T-helper 2 cell treated with Interferon-gamma antibody and Interleukin-4, amounts not matched to agents 5 μg/mL and 100 μg/mL, for 36 hours (primary cell): Measurements from ENCODE around the gene AMN.
A peak's percentile ranks its signal among the peaks of the same experiment; 100 is the strongest.

Source experiments
- DNase-seq: peaks from one replicate; pipeline ENCODE4 v3.0.0; 2021; ENCODE audit warnings: low spot score
- H3K27ac Mint-ChIP-seq: one replicate; pipeline ENCODE4 v1.8.0; 2021; ENCODE audit warnings: mild to moderate bottlenecking, mixed read lengths
- H3K27me3 Mint-ChIP-seq: one replicate; pipeline ENCODE4 v1.8.0; 2021; ENCODE audit warnings: low read depth, mixed read lengths
- H3K36me3 Mint-ChIP-seq: one replicate; pipeline ENCODE4 v1.8.0; 2021; ENCODE audit warnings: low read depth, mixed read lengths
- H3K4me1 Mint-ChIP-seq: one replicate; pipeline ENCODE4 v1.8.0; 2021; ENCODE audit warnings: low read depth, mixed read lengths
- H3K4me3 Mint-ChIP-seq: one replicate; pipeline ENCODE4 v1.8.0; 2022; ENCODE audit warnings: mild to moderate bottlenecking, moderate library complexity, mixed read lengths
- H3K9me3 Mint-ChIP-seq: one replicate; pipeline ENCODE4 v1.8.0; 2021; ENCODE audit warnings: mixed read lengths

Gene AMN

GRCh38 chr14:102913341-102914211 is 8.9 kb upstream of the AMN start:
- Mint-ChIP-seq H3K9me3 (no peaks in the 10 kb centered on the region), H3K36me3 (no peaks in the 10 kb centered on the region), H3K4me1 (no peaks in the 10 kb centered on the region), H3K27me3 (no peaks in the 10 kb centered on the region), H3K4me3 (no peak overlapping the region), H3K27ac (no peak overlapping the region)
- DNase-seq = no peak

GRCh38 chr14:102914474-102915291 is 7.8 kb upstream of the AMN start:
- no peak overlapping the region for H3K4me3 Mint-ChIP-seq
- no peaks in the 10 kb centered on the region for H3K4me1 Mint-ChIP-seq
- H3K27ac Mint-ChIP-seq = no peak overlapping the region
- no peak for DNase-seq
- no peaks in the 10 kb centered on the region for H3K27me3 Mint-ChIP-seq
- no peaks in the 10 kb centered on the region for H3K9me3 Mint-ChIP-seq
- H3K36me3 Mint-ChIP-seq = no peaks in the 10 kb centered on the region

- peak overlapping the region; percentile 27 for H3K27ac Mint-ChIP-seq
These were observed 7.0 kb upstream of the AMN start for GRCh38 chr14:102915292-102916110.

GRCh38 chr14:102916347-102917055 is 6.0 kb upstream of the AMN start:
- Mint-ChIP-seq H3K27me3 (no peaks in the 10 kb centered on the region), H3K9me3 (no peaks in the 10 kb centered on the region), H3K27ac (no peak overlapping the region), H3K4me3 (no peak overlapping the region), H3K36me3 (no peaks in the 10 kb centered on the region), H3K4me1 (no peaks in the 10 kb centered on the region)
- DNase-seq = no peak

More at GRCh38 chr14:102915292-102916110, 7.0 kb upstream of the AMN start:
- H3K36me3 Mint-ChIP-seq = no peaks in the 10 kb centered on the region
- H3K4me1 Mint-ChIP-seq = no peaks in the 10 kb centered on the region
- no peaks in the 10 kb centered on the region for H3K27me3 Mint-ChIP-seq
- no peaks in the 10 kb centered on the region for H3K9me3 Mint-ChIP-seq
- no peak for DNase-seq
- no peak overlapping the region for H3K4me3 Mint-ChIP-seq

GRCh38 chr14:102917056-102917385 is 5.4 kb upstream of the AMN start:
- Mint-ChIP-seq H3K27ac (peak overlapping the region; percentile 65), H3K4me3 (no peak overlapping the region), H3K9me3 (no peaks in the 10 kb centered on the region), H3K36me3 (no peaks in the 10 kb centered on the region), H3K27me3 (no peaks in the 10 kb centered on the region), H3K4me1 (no peaks in the 10 kb centered on the region)
- no peak for DNase-seq

GRCh38 chr14:102917469-102918211 is 4.8 kb upstream of the AMN start:
- no peak overlapping the region for H3K4me3 Mint-ChIP-seq
- H3K4me1 Mint-ChIP-seq = no peaks in the 10 kb centered on the region
- peaks cover under 1% of the 10 kb centered on the region for H3K27me3 Mint-ChIP-seq
- H3K9me3 Mint-ChIP-seq = no peaks in the 10 kb centered on the region
- no peaks in the 10 kb centered on the region for H3K36me3 Mint-ChIP-seq
- DNase-seq = peak; percentile 33
- H3K27ac Mint-ChIP-seq = peak overlapping the region; percentile 65

GRCh38 chr14:102918438-102918837 is 4.0 kb upstream of the AMN start:
- Mint-ChIP-seq H3K4me3 (no peak overlapping the region), H3K4me1 (peaks cover 2% of the 10 kb centered on the region), H3K27me3 (peaks cover 4% of the 10 kb centered on the region), H3K36me3 (no peaks in the 10 kb centered on the region), H3K9me3 (no peaks in the 10 kb centered on the region), H3K27ac (no peak overlapping the region)
- DNase-seq = no peak

- Mint-ChIP-seq H3K27me3 (peaks cover 12% of the 10 kb centered on the region), H3K4me1 (peaks cover 2% of the 10 kb centered on the region), H3K4me3 (no peak overlapping the region), H3K9me3 (no peaks in the 10 kb centered on the region), H3K36me3 (no peaks in the 10 kb centered on the region), H3K27ac (no peak overlapping the region)
- no peak for DNase-seq
These were observed 2.0 kb upstream of the AMN start for GRCh38 chr14:102920273-102920997.

- H3K27ac Mint-ChIP-seq = no peak overlapping the region
- H3K9me3 Mint-ChIP-seq = no peaks in the 10 kb centered on the region
- no peaks in the 10 kb centered on the region for H3K36me3 Mint-ChIP-seq
- peaks cover 17% of the 10 kb centered on the region for H3K27me3 Mint-ChIP-seq
- peaks cover 2% of the 10 kb centered on the region for H3K4me1 Mint-ChIP-seq
- DNase-seq = no peak
- H3K4me3 Mint-ChIP-seq = no peak overlapping the region
These were observed 1.5 kb upstream of the AMN start for GRCh38 chr14:102920998-102921304.

- no peak overlapping the region for H3K27ac Mint-ChIP-seq
- H3K4me1 Mint-ChIP-seq = peaks cover 2% of the 10 kb centered on the region
- H3K4me3 Mint-ChIP-seq = peak overlapping the region; percentile 44
- no peaks in the 10 kb centered on the region for H3K36me3 Mint-ChIP-seq
- DNase-seq = no peak
- peaks cover 30% of the 10 kb centered on the region for H3K27me3 Mint-ChIP-seq
- no peaks in the 10 kb centered on the region for H3K9me3 Mint-ChIP-seq
These were observed 900 bp downstream of the AMN start for GRCh38 chr14:102923201-102923924.

- Mint-ChIP-seq H3K27ac (no peak overlapping the region), H3K27me3 (peaks cover 34% of the 10 kb centered on the region), H3K36me3 (no peaks in the 10 kb centered on the region), H3K4me3 (no peak overlapping the region), H3K9me3 (no peaks in the 10 kb centered on the region), H3K4me1 (peaks cover 3% of the 10 kb centered on the region)
- no peak for DNase-seq
These were observed 1.5 kb downstream of the AMN start for GRCh38 chr14:102923925-102924486.
